SW480 (cell line): Measurements from ENCODE around the gene SGCG.
"Not testable (repeated sequence)": the region's sequence is repeated elsewhere in the genome, so short reads cannot be mapped to it uniquely, and the experiment has no call there.

Source experiments
- DNase-seq: peaks from one replicate; pipeline ENCODE4 v3.0.0-alpha.2; 2016; ENCODE audit warnings: low spot score

Gene SGCG

DNA sequence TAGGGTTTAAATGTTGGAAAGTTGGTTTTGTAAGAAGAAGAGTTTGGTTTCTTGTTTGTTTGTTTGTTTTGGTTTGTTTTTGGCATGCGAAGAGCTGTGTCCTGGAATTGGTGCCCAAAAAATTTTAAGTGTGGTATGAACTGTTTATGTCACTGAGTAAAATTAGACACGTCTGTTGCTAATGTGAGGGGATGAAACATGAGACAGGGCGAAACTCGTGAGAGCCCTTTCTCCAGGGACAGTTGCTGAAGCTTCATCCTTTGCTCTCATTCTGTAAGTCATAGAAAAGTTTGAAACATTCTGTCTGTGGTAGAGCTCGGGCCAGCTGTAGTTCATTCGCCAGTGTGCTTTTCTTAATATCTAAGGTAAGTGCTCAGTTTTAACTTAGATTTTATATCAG is at the start of gene SGCG:
Gene SGCG, plus strand, starts transcription at position 269 of the 400 bp plus-strand sequence. CDS start 22,716 bp downstream, outside the sequence.
- no peak for DNase-seq

DNA sequence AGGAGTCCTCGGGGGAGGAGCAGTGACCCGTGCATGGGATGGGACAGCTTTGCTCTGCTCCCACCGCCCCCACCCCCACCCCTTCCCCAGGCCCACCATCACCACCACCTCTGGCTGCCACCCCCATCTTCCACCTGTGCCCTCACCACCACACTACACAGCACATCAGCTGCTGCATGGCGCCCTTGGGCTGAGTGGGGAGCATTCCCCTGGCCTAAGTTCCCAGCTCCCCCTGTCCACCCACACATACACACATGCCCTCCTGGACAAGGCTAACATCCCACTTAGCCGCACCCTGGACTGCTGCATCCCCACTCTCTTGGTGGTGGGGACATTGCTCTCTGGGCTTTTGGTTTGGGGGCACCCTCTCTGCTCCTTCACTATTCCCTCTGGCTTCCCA is 46.2 kb upstream of the SGCG start:
- no peak for DNase-seq

DNA sequence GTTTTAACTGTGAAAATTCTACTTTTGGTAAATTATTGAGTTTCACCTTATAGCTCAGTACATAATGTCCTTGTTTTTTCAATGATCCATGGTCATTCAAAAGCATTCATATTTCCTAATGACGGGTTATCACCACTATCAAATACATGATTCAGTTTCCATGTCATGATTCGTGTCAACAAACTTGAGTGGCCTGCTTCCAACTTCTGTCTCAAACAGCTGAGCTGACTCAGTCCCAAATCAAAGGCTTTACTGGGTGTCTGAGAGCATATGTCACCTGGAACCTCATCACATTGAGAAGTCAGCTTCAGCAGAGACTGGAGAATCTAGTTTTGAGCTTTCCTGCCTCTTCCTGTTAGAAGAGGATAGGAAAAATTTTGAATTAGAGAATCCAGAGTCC is 40.3 kb upstream of the SGCG start:
- peak; percentile 18 for DNase-seq

- no peak for DNase-seq
Observed at GRCh38 chr13:23141964-23142363, 38.8 kb upstream of the SGCG start.

GRCh38 chr13:23142607-23143006 is 38.2 kb upstream of the SGCG start:
- DNase-seq, result not testable (repeated sequence)

GRCh38 chr13:23144431-23144830 is 36.3 kb upstream of the SGCG start:
- DNase-seq, result no peak

GRCh38 chr13:23146006-23146405 is 34.8 kb upstream of the SGCG start:
- DNase-seq, result no peak

DNA sequence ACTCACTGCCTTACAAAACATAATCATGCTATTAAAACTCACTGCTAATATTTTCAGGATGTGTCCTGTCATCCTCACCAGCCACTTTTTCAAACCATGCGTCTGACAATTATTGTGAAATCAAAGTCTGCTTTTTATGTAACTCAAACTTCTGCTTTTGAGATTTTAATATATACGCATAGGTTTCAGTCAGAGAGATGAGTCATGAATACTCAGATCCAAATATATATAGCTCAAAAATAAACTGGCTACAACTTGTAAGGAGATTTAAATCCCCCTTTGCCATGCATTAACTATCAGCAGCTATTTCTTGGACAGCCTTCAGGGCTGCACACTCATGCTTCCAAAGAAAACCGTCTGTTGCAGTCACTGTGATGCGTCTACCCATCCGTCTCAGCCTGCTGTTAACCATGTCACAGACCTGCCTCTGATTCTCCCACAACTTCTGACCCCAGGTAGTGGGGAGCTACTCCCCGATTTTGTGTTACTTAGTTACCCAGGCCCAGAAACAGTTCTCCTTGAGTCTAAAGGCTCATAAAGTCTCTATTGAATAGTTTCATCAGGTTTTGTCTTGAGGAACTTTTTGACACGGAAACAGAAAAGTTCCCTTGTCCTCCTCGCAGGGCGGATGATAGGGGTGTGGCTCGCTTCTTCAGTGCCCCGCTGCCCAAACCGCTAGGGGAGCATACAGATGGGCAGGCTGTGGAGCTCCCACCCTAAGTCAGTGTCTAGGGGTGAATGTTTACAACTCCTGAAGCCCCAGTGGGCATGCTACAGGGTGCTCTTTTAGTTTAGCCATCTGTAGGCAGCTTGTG is 33.8 kb upstream of the SGCG start:
- DNase-seq, result no peak

DNA sequence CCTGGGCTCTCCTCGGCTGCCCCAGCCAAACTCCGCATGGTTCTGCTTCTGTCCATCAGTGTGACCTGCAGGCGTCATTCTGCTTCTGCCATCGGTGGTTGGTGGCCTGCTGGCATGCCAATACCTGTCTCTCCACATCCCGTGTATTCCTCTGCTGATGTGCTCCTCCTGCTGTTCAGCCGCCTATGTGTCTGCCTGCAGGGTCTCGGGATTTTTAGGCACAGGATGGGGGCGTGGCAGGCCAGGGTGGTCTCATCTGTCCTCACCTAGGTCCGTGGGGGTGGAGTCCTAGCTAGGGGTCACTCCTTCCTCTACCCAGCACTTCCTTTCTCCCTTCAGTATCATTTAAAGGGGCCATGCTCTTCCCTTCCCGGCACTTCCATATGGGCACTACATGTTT is 33.0 kb upstream of the SGCG start:
- no peak for DNase-seq

DNA sequence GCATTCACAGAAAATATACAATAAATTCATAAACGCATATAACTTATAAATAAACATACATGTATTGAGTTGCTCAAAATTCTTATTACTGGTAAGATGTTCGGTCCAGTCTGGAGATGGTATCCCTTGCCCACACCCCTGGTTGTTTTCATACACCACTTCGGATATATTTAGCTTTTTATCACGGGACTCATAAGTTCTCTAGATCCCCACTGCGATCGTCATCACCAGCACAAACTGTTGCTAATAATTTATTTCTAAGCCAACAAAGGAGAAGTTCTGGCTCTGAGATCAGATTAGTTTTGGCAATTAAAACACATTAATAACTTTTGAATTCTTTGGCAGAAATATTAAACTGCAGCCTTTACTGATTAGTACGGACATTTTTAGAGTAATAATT is 23.0 kb upstream of the SGCG start:
- DNase-seq, result no peak

- DNase-seq, result no peak
Observed at GRCh38 chr13:23159205-23159759, 21.5 kb upstream of the SGCG start.

GRCh38 chr13:23159760-23160637 is 20.8 kb upstream of the SGCG start:
- DNase-seq, result no peak

- no peak for DNase-seq
Observed at GRCh38 chr13:23160638-23161480, 19.9 kb upstream of the SGCG start.

DNA sequence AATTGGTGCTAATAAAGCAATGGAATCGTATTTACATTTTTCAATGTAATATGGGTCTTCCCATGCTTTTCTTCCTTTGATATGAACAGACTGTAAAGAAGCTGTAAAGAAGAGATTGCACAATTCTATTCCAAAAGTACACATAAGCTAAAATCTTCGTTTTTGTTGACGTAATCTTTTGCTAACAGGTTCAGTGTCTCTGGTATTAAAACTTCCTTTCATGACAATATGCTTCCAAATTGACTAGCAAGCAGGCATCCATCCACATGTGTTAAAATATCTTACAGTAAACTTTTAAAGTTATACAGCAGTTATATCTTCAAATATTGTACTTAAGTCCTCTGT is 19.3 kb upstream of the SGCG start:
- no peak for DNase-seq

DNA sequence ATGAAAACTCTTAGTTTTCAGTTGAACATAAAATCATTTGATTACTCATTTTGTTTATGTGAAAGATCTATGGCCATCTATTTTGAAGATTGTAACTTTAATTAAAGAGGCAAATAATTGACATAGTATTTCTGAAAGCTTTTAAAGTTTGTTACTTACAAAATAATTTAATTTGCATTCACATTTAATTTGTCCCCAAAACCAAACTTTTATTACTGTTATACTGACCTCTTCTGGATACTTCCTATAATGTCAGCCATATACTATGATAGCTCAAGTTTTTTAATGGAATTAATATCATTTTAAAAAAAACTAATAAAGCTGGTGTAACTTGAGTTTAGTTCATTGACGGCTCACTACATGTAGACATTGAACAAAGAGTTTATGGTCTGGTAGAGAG is 4.9 kb upstream of the SGCG start:
- DNase-seq, result peak; percentile 8

- DNase-seq, result no peak
Observed at GRCh38 chr13:23182142-23182541, 1.4 kb downstream of the SGCG start.

GRCh38 chr13:23183292-23183691 is 2.5 kb downstream of the SGCG start:
- DNase-seq, result no peak

- DNase-seq, result no peak
Observed at GRCh38 chr13:23185542-23185941, 4.8 kb downstream of the SGCG start.

GRCh38 chr13:23201870-23202269 is 21.1 kb downstream of the SGCG start:
- DNase-seq, result no peak

GRCh38 chr13:23202383-23202782 is 21.6 kb downstream of the SGCG start:
- no peak for DNase-seq

DNA sequence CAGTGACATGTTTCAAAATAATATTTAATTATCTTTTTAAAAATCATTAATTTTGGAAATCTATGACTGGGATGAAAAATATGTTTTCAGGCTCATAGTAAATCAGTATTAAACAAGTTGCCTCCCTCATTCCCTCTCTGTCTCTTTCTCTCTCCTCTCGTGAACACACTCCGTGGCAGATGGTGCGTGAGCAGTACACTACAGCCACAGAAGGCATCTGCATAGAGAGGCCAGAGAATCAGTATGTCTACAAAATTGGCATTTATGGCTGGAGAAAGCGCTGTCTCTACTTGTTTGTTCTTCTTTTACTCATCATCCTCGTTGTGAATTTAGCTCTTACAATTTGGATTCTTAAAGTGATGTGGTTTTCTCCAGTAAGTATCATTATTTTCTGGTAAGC is 22.7 kb downstream of the SGCG start:
- no peak for DNase-seq

DNA sequence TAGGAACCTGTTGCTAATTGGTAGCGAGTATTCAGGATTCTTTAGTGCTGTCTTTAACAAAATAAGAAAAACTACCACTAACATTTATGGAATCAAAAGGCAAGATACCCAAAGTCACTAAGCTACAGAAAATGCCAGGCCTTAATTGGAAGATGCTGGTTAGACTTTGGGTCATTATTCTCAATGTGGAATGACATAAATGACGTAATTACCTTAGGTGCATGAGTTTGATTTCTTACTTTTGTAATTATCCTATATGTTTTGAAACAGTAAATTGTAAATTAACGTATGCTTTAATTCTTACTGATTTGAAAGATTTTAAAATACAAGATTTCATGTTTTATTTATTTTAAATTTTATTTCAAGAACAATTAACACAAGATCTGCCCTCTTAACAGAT is 25.0 kb downstream of the SGCG start:
- no peak for DNase-seq
